Neural progenitor cell (in vitro differentiated cells): Measurements from ENCODE around the gene TES.

Experiments used
- CTCF ChIP-seq: fragments of 200-600 bp; sonication (generic); IDR thresholded peaks from 2 replicates; pipeline ENCODE4 v1.5.1; 2017; ENCODE audit warnings: antibody characterized with exemption, mild to moderate bottlenecking
- EZH2 ChIP-seq: fragments of 200-600 bp; sonication (generic); IDR thresholded peaks from 2 replicates; pipeline ENCODE4 v1.6.1; 2017; ENCODE audit warnings: antibody characterized with exemption, mild to moderate bottlenecking, moderate library complexity
- EZH2phosphoT487 ChIP-seq: fragments of 200-600 bp; sonication (generic); IDR thresholded peaks from 2 replicates; pipeline ENCODE4 v1.6.1; 2017; ENCODE audit warnings: antibody characterized with exemption

GRCh38 chr7:116252249-116252648 lies 41.9 kb downstream of the TES start:
- TF ChIP-seq EZH2phosphoT487 = no peak
- no peak for TF ChIP-seq CTCF
- no peak for TF ChIP-seq EZH2
